ENCODE data around the gene MAVS. TPM values are rescaled to one million over a fixed set of nuclear protein-coding genes. Genes with fewer than 3 reads are reported as not detected.
"Not testable (repeated sequence)": the region's sequence is repeated elsewhere in the genome, so short reads cannot be mapped to it uniquely, and the experiment has no call there.

Gene MAVS
- total RNA-seq, 1 experiment from 2014 or later, result 38.7 TPM

DNA sequence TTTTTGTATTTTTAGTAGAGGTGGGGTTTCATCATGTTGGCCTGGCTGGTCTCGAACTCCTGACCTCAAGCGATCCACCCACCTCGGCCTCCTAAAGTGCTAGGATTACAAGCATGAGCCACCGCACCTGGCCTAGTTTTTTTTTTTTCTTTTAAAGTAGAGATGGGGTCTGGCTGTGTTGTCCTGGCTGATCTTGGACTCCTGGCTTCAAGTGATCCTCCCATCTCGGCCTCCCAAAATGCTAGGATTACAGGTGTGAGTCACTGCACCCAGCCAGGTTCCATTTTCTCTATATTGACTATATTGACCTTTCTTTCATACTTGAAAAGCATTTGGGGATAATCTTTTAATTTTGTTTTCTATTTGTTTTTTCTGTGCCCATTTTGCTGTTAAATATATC lies 55.8 kb downstream of the MAVS start:
- no TSS peak for BruUV-seq (replicated peaks)
- DNase-seq, result no peak
- Histone ChIP-seq H3K27me3 (ENCODE audit: low read length) (no peaks in the 10 kb centered on the region), H3K9ac (ENCODE audit: low read length) (no peak overlapping the region), H4K20me1 (ENCODE audit: low read length) (peaks cover 74% of the 10 kb centered on the region), H3K4me2 (ENCODE audit: low read length) (no peak overlapping the region), H3K36me3 (ENCODE audit: low read depth, low read length) (peaks cover under 1% of the 10 kb centered on the region; the same call in 1 of the 2 replicates), H3K79me2 (ENCODE audit: low read length) (peaks cover 100% of the 10 kb centered on the region), H3K9me2 (replicated peaks; ENCODE audit: low read length) (no peaks in the 10 kb centered on the region), H3K27ac (ENCODE audit: low read length) (no peak overlapping the region), H3K4me1 (ENCODE audit: insufficient read depth, low read length) (peaks cover 20% of the 10 kb centered on the region), H3F3A (ENCODE audit: low read length, unreplicated experiment) (peaks cover 4% of the 10 kb centered on the region), H3K9me3 (ENCODE audit: low read length) (no peaks in the 10 kb centered on the region), H2AFZ (ENCODE audit: low read length) (no peak overlapping the region), H3K4me3 (ENCODE audit: low read length) (no peak overlapping the region)
- intact Hi-C loops (cut with micrococcal nuclease), result no loop called here
- ChIA-PET CTCF (no interaction called here), POLR2A (ENCODE audit: unreplicated experiment) (no interaction called here)
- TF ChIP-seq, protein P1, sequence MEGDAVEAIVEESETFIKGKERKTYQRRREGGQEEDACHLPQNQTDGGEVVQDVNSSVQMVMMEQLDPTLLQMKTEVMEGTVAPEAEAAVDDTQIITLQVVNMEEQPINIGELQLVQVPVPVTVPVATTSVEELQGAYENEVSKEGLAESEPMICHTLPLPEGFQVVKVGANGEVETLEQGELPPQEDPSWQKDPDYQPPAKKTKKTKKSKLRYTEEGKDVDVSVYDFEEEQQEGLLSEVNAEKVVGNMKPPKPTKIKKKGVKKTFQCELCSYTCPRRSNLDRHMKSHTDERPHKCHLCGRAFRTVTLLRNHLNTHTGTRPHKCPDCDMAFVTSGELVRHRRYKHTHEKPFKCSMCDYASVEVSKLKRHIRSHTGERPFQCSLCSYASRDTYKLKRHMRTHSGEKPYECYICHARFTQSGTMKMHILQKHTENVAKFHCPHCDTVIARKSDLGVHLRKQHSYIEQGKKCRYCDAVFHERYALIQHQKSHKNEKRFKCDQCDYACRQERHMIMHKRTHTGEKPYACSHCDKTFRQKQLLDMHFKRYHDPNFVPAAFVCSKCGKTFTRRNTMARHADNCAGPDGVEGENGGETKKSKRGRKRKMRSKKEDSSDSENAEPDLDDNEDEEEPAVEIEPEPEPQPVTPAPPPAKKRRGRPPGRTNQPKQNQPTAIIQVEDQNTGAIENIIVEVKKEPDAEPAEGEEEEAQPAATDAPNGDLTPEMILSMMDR (conservative IDR thresholded peaks at IDR 0.05; ENCODE audit: low read depth, low read length), result no peak
- TF ChIP-seq EZH2phosphoT487 (IDR thresholded peaks at IDR 0.05; ENCODE audit: borderline replicate concordance, low read length), result no peak
- ATAC-seq, result no peak

DNA sequence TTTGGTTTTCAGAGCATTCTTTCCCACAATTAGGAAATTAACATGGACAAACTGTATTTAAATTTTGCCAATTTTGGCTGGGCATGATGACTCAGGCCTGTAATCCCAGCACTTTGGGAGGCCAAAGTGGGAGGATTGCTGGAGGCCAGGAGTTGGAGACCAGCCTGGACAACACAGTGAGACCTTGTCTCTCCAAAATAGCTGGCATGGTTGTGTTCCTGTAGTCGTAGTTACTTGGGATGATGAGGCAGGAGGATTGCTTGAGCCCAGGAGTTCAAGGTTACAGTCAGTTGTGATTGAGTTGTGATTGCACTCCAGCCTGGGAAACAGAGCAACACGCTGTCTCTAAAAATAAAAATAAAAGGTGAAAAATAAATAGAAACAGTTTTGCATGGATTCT lies 57.6 kb downstream of the MAVS start:
- ChIA-PET CTCF (no interaction called here), POLR2A (ENCODE audit: unreplicated experiment) (no interaction called here)
- ATAC-seq (no peak), DNase-seq (no peak)
- peaks cover 15% of the 10 kb centered on the region for H3K36me3 ChIP-seq (ENCODE audit: low read depth, low read length)
- peaks cover 99% of the 10 kb centered on the region for H3K79me2 ChIP-seq (ENCODE audit: low read length)
- intact Hi-C loops (cut with micrococcal nuclease), result no loop called here
- H3K4me3 ChIP-seq (ENCODE audit: low read length), result no peak overlapping the region
- no peak overlapping the region for H3K9ac ChIP-seq (ENCODE audit: low read length)
- no peaks in the 10 kb centered on the region for H3K9me3 ChIP-seq (ENCODE audit: low read length)
- H3K4me2 ChIP-seq (ENCODE audit: low read length), result no peak overlapping the region
- no TSS peak for BruUV-seq (replicated peaks)
- H3K27me3 ChIP-seq (ENCODE audit: low read length), result no peaks in the 10 kb centered on the region
- peaks cover 9% of the 10 kb centered on the region for H3K4me1 ChIP-seq (ENCODE audit: insufficient read depth, low read length)
- peaks cover 72% of the 10 kb centered on the region for H4K20me1 ChIP-seq (ENCODE audit: low read length)
- H3F3A ChIP-seq (ENCODE audit: low read length, unreplicated experiment), result peaks cover 7% of the 10 kb centered on the region
- no peak overlapping the region for H3K27ac ChIP-seq (ENCODE audit: low read length)
- H2AFZ ChIP-seq (ENCODE audit: low read length), result no peak overlapping the region
- TF ChIP-seq EZH2 (IDR thresholded peaks at IDR 0.05; ENCODE audit: low read length, unreplicated experiment), result no peak
- TF ChIP-seq, protein P1 (conservative IDR thresholded peaks at IDR 0.05; ENCODE audit: low read depth, low read length), result no peak
- TF ChIP-seq EZH2phosphoT487 (IDR thresholded peaks at IDR 0.05; ENCODE audit: borderline replicate concordance, low read length), result no peak
- H3K9me2 ChIP-seq (replicated peaks; ENCODE audit: low read length), result no peaks in the 10 kb centered on the region

DNA sequence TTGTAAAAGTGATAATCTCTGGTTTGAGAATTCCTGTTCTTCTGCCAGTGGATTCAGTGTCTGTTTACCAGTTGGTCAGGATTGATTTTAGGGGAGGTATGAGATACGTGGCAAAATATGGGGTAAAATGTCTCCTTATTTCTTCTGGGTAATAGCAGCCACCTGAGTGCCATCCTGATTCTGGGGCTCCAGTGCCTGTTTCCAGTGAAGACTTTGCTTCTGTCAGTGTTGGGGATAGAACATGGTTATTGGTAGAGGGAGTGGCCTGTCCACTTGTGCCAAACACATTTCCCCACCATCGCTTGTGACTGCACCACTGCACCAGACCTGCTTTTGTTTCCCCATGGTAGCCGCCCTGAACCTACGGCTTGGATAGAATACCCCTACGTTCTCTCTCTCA lies 58.2 kb downstream of the MAVS start:
- Histone ChIP-seq H3K9ac (ENCODE audit: low read length) (no peak overlapping the region), H3K4me3 (ENCODE audit: low read length) (no peak overlapping the region), H3K27ac (ENCODE audit: low read length) (no peak overlapping the region), H3K4me1 (ENCODE audit: insufficient read depth, low read length) (0 out of 2 replicates have a peak, but pooled peaks cover 4% of the 10 kb centered on the region), H2AFZ (ENCODE audit: low read length) (no peak overlapping the region), H4K20me1 (ENCODE audit: low read length) (peaks cover 67% of the 10 kb centered on the region), H3K9me3 (ENCODE audit: low read length) (no peaks in the 10 kb centered on the region), H3K79me2 (ENCODE audit: low read length) (peaks cover 99% of the 10 kb centered on the region), H3F3A (ENCODE audit: low read length, unreplicated experiment) (peaks cover 7% of the 10 kb centered on the region), H3K27me3 (ENCODE audit: low read length) (no peaks in the 10 kb centered on the region), H3K4me2 (ENCODE audit: low read length) (no peak overlapping the region), H3K9me2 (replicated peaks; ENCODE audit: low read length) (no peaks in the 10 kb centered on the region), H3K36me3 (ENCODE audit: low read depth, low read length) (peaks cover 19% of the 10 kb centered on the region)
- intact Hi-C loops (cut with micrococcal nuclease), result no loop called here
- ChIA-PET POLR2A (ENCODE audit: unreplicated experiment) (no interaction called here), CTCF (no interaction called here)
- BruUV-seq (replicated peaks), result no TSS peak
- DNase-seq (no peak), ATAC-seq (no peak)
- TF ChIP-seq EZH2 (IDR thresholded peaks at IDR 0.05; ENCODE audit: low read length, unreplicated experiment) (no peak), EZH2phosphoT487 (IDR thresholded peaks at IDR 0.05; ENCODE audit: borderline replicate concordance, low read length) (no peak)
- TF ChIP-seq, protein P1 (conservative IDR thresholded peaks at IDR 0.05; ENCODE audit: low read depth, low read length), result no peak

DNA sequence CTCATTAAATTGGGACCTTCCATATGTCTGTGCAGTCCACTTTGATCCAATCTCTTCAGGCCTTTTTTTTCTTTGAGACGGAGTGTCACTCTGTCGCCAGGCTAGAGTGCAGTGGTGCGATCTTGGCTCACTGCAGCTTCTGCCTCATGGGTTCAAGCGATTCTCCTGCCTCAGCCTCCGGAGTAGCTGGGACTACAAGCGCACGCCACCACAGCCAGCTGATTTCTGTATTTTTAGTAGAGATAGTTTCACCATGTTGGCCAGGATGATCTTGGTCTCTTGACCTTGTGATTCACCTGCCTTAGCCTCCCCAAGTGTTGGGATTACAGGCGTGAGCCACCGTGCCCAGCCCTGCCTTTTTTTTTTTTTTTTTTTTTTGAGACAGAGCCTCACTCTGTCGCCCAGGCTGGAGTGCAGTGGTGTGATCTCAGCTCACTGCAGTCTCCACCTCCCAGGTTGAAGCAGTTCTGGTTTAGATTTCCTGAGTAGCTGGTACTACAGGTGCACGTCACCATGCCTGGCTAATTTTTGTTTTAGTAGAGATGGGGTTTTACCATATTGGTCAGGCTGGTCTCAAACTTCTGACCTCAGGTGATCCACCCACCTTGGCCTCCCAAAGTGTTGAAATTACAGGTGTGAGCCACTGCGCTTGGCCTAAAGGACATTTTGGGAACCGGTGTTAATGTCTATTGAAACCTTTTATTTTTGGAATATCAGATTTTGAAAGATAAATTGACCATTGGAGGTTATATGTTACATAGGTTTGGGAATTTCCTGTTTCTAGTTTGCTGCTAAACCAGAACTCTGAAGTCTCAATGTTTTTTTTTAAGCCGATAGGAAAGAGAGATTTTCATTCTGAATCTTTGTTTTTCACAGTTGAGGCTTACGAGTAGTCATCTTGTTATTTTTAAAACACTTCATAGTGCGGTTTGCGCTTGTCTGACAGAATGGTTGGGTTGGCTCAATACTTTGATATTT lies 60.4 kb downstream of the MAVS start:
- H3K27ac ChIP-seq (ENCODE audit: low read length); BruUV-seq (replicated peaks); H3K4me3 ChIP-seq (ENCODE audit: low read length); CTCF ChIA-PET; H3K4me2 ChIP-seq (ENCODE audit: low read length); intact Hi-C loops (cut with micrococcal nuclease); ATAC-seq; H3F3A ChIP-seq (ENCODE audit: low read length, unreplicated experiment); H3K9me3 ChIP-seq (ENCODE audit: low read length); H3K4me1 ChIP-seq (ENCODE audit: insufficient read depth, low read length); H3K9me2 ChIP-seq (replicated peaks; ENCODE audit: low read length); POLR2A ChIA-PET (ENCODE audit: unreplicated experiment); H3K9ac ChIP-seq (ENCODE audit: low read length); H3K27me3 ChIP-seq (ENCODE audit: low read length); DNase-seq; H2AFZ ChIP-seq (ENCODE audit: low read length): not testable (repeated sequence)
- H3K79me2 ChIP-seq (ENCODE audit: low read length), result peaks cover 97% of the 10 kb centered on the region
- peaks cover 36% of the 10 kb centered on the region for H3K36me3 ChIP-seq (ENCODE audit: low read depth, low read length)
- peaks cover 57% of the 10 kb centered on the region for H4K20me1 ChIP-seq (ENCODE audit: low read length)
